ENCODE results near the gene CPNE5. TPM values are rescaled to one million over a fixed set of nuclear protein-coding genes. Genes with fewer than 3 reads are reported as not detected.

The CPNE5 gene
- total RNA-seq, 1 donor from 2014 or later = not detected

- Histone ChIP-seq H3K27ac (no peak overlapping the region), H3K36me3 (no peaks in the 10 kb centered on the region), H3K9ac (no peak overlapping the region), H2AFZ (replicated peaks) (no peak overlapping the region), H3K4me3 (no peak overlapping the region), H3K27me3 (peaks cover 22% of the 10 kb centered on the region), H4K20me1 (ENCODE audit: low read depth) (peaks cover 14% of the 10 kb centered on the region), H3F3A (ENCODE audit: low read depth) (peaks cover 26% of the 10 kb centered on the region), H3K9me3 (ENCODE audit: low read depth) (no peaks in the 10 kb centered on the region), H3K79me2 (ENCODE audit: low read depth) (no peaks in the 10 kb centered on the region), H3K4me1 (peaks cover 11% of the 10 kb centered on the region), H3K4me2 (no peak overlapping the region)
- peaks cover 19% of the 10 kb centered on the region for H3K27me3 Mint-ChIP-seq (ENCODE audit: insufficient read depth, low read depth)
- no peak for DNase-seq (ENCODE audit: low spot score)
- no peaks in the 10 kb centered on the region for H3K36me3 Mint-ChIP-seq
- no peak overlapping the region for H3K4me3 Mint-ChIP-seq
- H3K4me1 Mint-ChIP-seq = peaks cover 41% of the 10 kb centered on the region
- TF ChIP-seq EZH2 (IDR thresholded peaks at IDR 0.05) (no peak), CTCF (IDR thresholded peaks at IDR 0.05) (no peak), EZH2phosphoT487 (IDR thresholded peaks at IDR 0.05) (no peak)
- H3K27ac Mint-ChIP-seq = no peak overlapping the region
- no peaks in the 10 kb centered on the region for H3K9me3 Mint-ChIP-seq
These were observed 7.9 kb upstream of the CPNE5 start for GRCh38 chr6:36847152-36847551.

GRCh38 chr6:36845233-36845632 lies 6.0 kb upstream of the CPNE5 start:
- Mint-ChIP-seq H3K36me3 (no peaks in the 10 kb centered on the region), H3K4me1 (peaks cover 42% of the 10 kb centered on the region), H3K4me3 (no peak overlapping the region), H3K27me3 (ENCODE audit: insufficient read depth, low read depth) (peaks cover 31% of the 10 kb centered on the region), H3K9me3 (peaks cover 4% of the 10 kb centered on the region), H3K27ac (peak overlapping the region; percentile 35)
- Histone ChIP-seq H4K20me1 (ENCODE audit: low read depth) (peaks cover 16% of the 10 kb centered on the region), H3K27ac (no peak overlapping the region), H3K36me3 (no peaks in the 10 kb centered on the region), H3K4me3 (no peak overlapping the region), H3F3A (ENCODE audit: low read depth) (peaks cover 28% of the 10 kb centered on the region), H3K79me2 (ENCODE audit: low read depth) (no peaks in the 10 kb centered on the region), H3K9me3 (ENCODE audit: low read depth) (no peaks in the 10 kb centered on the region), H3K9ac (no peak overlapping the region), H3K27me3 (peaks cover 41% of the 10 kb centered on the region), H3K4me2 (no peak overlapping the region), H2AFZ (replicated peaks) (no peak overlapping the region), H3K4me1 (peaks cover 19% of the 10 kb centered on the region)
- TF ChIP-seq CTCF (IDR thresholded peaks at IDR 0.05) (no peak), EZH2 (IDR thresholded peaks at IDR 0.05) (no peak), EZH2phosphoT487 (IDR thresholded peaks at IDR 0.05) (no peak)
- DNase-seq (ENCODE audit: low spot score) = no peak

GRCh38 chr6:36844232-36845170 lies 5.3 kb upstream of the CPNE5 start:
- Histone ChIP-seq H3K27ac (no peak overlapping the region), H3K27me3 (peaks cover 48% of the 10 kb centered on the region), H3K4me1 (peaks cover 19% of the 10 kb centered on the region), H3K9me3 (ENCODE audit: low read depth) (no peaks in the 10 kb centered on the region), H2AFZ (replicated peaks) (no peak overlapping the region), H3F3A (ENCODE audit: low read depth) (peaks cover 25% of the 10 kb centered on the region), H3K4me2 (no peak overlapping the region), H4K20me1 (ENCODE audit: low read depth) (peaks cover 11% of the 10 kb centered on the region), H3K9ac (no peak overlapping the region), H3K79me2 (ENCODE audit: low read depth) (no peaks in the 10 kb centered on the region), H3K4me3 (no peak overlapping the region), H3K36me3 (no peaks in the 10 kb centered on the region)
- TF ChIP-seq CTCF (IDR thresholded peaks at IDR 0.05) = no peak
- no peak for TF ChIP-seq EZH2phosphoT487 (IDR thresholded peaks at IDR 0.05)
- no peak for TF ChIP-seq EZH2 (IDR thresholded peaks at IDR 0.05)
- no peaks in the 10 kb centered on the region for H3K36me3 Mint-ChIP-seq
- H3K27ac Mint-ChIP-seq = no peak overlapping the region
- H3K27me3 Mint-ChIP-seq (ENCODE audit: insufficient read depth, low read depth) = peaks cover 34% of the 10 kb centered on the region
- H3K4me3 Mint-ChIP-seq = no peak overlapping the region
- DNase-seq (ENCODE audit: low spot score) = no peak
- peaks cover 35% of the 10 kb centered on the region for H3K4me1 Mint-ChIP-seq
- peaks cover 4% of the 10 kb centered on the region for H3K9me3 Mint-ChIP-seq
